GM12878 (cell line): ENCODE results near the gene MYO7A. TPM values are rescaled to one million over a fixed set of nuclear protein-coding genes. Genes with fewer than 3 reads are reported as not detected.

Source experiments
- ATAC-seq: fragments of 200-7000 bp; cut with Tn5 transposase; 3 replicates; pipeline ENCODE4 v1.9.1; 2020; ENCODE audit warnings: mild to moderate bottlenecking, moderate library complexity
- BruUV-seq: library from RNA; stranded (reverse); fragments of 400-500 nt; replicated peaks from 2 replicates; lab custom pipeline; 2021; lab: Mats Ljungman, UMichigan
- CTCF ChIA-PET: fragments of 300-600 bp; sonication (Branson Sonifier 250); formaldehyde crosslinking; extraction: SDS; loops from one replicate; lab custom pipeline; 2021; ENCODE audit warnings: inconsistent platforms; lab: Yijun Ruan, JAX
- POLR2A ChIA-PET: fragments of 350-600 bp; formaldehyde crosslinking; extraction: SDS; loops from one replicate; lab custom pipeline; 2021; ENCODE audit warnings: inconsistent platforms; lab: Charles Lee
- RAD21 ChIA-PET: fragments of 300-600 bp; sonication (Branson Sonifier 250); formaldehyde crosslinking; loops from one replicate; lab custom pipeline; 2023; ENCODE audit warnings: antibody characterized with exemption; ENCODE audit not compliant: unreplicated experiment; lab: Charles Lee
- SMC1A ChIA-PET: fragments of 300-600 bp; sonication (Branson Sonifier 250); formaldehyde crosslinking; loops from one replicate; lab custom pipeline; 2023; ENCODE audit not compliant: unreplicated experiment, uncharacterized antibody; lab: Charles Lee
- DNase-seq: peaks from one replicate; pipeline ENCODE4 v3.0.0-alpha.2; 2011; ENCODE audit warnings: low read depth, low spot score
- FAIRE-seq: peaks from 3 replicates; lab custom pipeline; 2011; peaks lifted over from hg19 to GRCh38; lab: Jason Lieb, UNC
- H2AFZ ChIP-seq: 2 replicates; pipeline ENCODE4 v1.6.0; 2011; ENCODE audit warnings: low read depth, low read length, control low read depth; ENCODE audit not compliant: control insufficient read depth
- H3K27ac ChIP-seq: 2 replicates; pipeline ENCODE4 v1.5.1; 2011; ENCODE audit warnings: control low read depth; ENCODE audit not compliant: control insufficient read depth, insufficient read depth
- H3K27me3 ChIP-seq, 2 experiments: replicated peaks in 1 of 2; 2 replicates each; pipeline versions ENCODE4 v1.6.0 to v1.6.1; 2011; ENCODE audit warnings: low read length in 1 of 2; ENCODE audit not compliant: control insufficient read depth in 2 of 2, insufficient read depth in 2 of 2
- H3K36me3 ChIP-seq, 2 experiments: 2 replicates each; pipeline ENCODE4 v1.5.1; 2011; ENCODE audit warnings: low read length in 1 of 2; ENCODE audit not compliant: control insufficient read depth in 2 of 2, insufficient read depth in 2 of 2
- H3K4me1 ChIP-seq: 2 replicates; pipeline ENCODE4 v1.6.1; 2011; ENCODE audit warnings: mild to moderate bottlenecking, low read length, moderate library complexity, mixed read lengths; ENCODE audit not compliant: control insufficient read depth, insufficient read depth
- H3K4me2 ChIP-seq: 2 replicates; pipeline ENCODE4 v1.6.0; 2011; ENCODE audit warnings: control low read depth; ENCODE audit not compliant: control insufficient read depth, insufficient read depth
- H3K4me3 ChIP-seq: fragments of 200-600 bp; sonication (generic); 2 replicates; pipeline ENCODE4 v1.5.1; 2016
- H3K79me2 ChIP-seq: 2 replicates; pipeline ENCODE4 v1.6.0; 2011; ENCODE audit warnings: low read length; ENCODE audit not compliant: control insufficient read depth, insufficient read depth
- H3K9ac ChIP-seq: 2 replicates; pipeline ENCODE4 v1.8.0; 2011; ENCODE audit warnings: low read length, control low read depth, mixed read lengths; ENCODE audit not compliant: control insufficient read depth, insufficient read depth
- H3K9me3 ChIP-seq: replicated peaks from 3 replicates; pipeline ENCODE4 v1.5.1; 2011; ENCODE audit warnings: mild to moderate bottlenecking, low read length; ENCODE audit not compliant: control insufficient read depth, insufficient read depth
- H4K20me1 ChIP-seq: 2 replicates; pipeline ENCODE4 v1.6.0; 2011; ENCODE audit not compliant: control insufficient read depth, insufficient read depth
- ASH2L ChIP-seq: fragments of 300-600, 200-600 bp; sonication (generic); IDR thresholded peaks from 2 replicates; pipeline ENCODE4 v1.6.1; 2017; ENCODE audit warnings: low read depth, mild to moderate bottlenecking, borderline replicate concordance
- GABPA ChIP-seq: IDR thresholded peaks from 2 replicates; pipeline ENCODE4 v1.6.1; 2014; ENCODE audit warnings: antibody characterized with exemption, low read depth, mild to moderate bottlenecking, inconsistent platforms
- JUNB ChIP-seq: IDR thresholded peaks from 2 replicates; pipeline ENCODE4 v1.6.1; 2016; ENCODE audit warnings: antibody characterized with exemption, mild to moderate bottlenecking
- RELA ChIP-seq: fragments of 450-650 bp; IDR thresholded peaks from 2 replicates; pipeline ENCODE4 v1.8.0; 2014; ENCODE audit warnings: borderline replicate concordance; ENCODE audit not compliant: partially characterized antibody
- RELB ChIP-seq: fragments of 450-650 bp; IDR thresholded peaks from 2 replicates; pipeline ENCODE4 v1.6.1; 2017; ENCODE audit warnings: low read depth, mild to moderate bottlenecking, moderate library complexity
- YY1 ChIP-seq: IDR thresholded peaks from 2 replicates; pipeline ENCODE4 v1.6.1; 2011; ENCODE audit warnings: low read depth, mild to moderate bottlenecking, low read length
- ZBTB4 ChIP-seq: fragments of 450-650 bp; formaldehyde crosslinking; IDR thresholded peaks from 2 replicates; pipeline ENCODE4 v1.4.0; 2022; ENCODE audit warnings: mild to moderate bottlenecking, moderate library complexity
- WGBS: methylation state at CpG from one replicate; pipeline ENCODE4 v1.1.6; 2016; ENCODE audit warnings: low lambda C conversion rate; ENCODE audit not compliant: insufficient replicate concordance, insufficient coverage; ENCODE audit errors: missing lambda C conversion rate; 5-methylcytosine and 5-hydroxymethylcytosine counted together
- in situ Hi-C: fragments of 300-500 bp; cut with MboI; formaldehyde crosslinking; loops from 9 replicates; pipeline ENCODE4 v1.14.3; 2018; ENCODE audit warnings: mixed read lengths
- intact Hi-C: fragments of 100-400 bp; cut with micrococcal nuclease; formaldehyde crosslinking; loops from one replicate; pipeline ENCODE4 v1.14.2; 2022; ENCODE audit not compliant: unreplicated experiment
- polyA plus RNA-seq, 11 experiments: library from polyadenylated mRNA; depleted of rRNA in 4 of 11; unstranded in 6 of 11; stranded (reverse) in 5 of 11; fragments of >200 nt; fragmentation: Nextera tagmentation in 4 of 11; fragmentation: Illumina TruSeq in 1 of 11; extraction: Ambion mirVana in 4 of 11; extraction: Trizol in 1 of 11; gene quantifications; 1 replicate in 1 of 11; 2 replicates in 10 of 11; pipeline versions ENCODE4 v1.2.1 to v1.2.3, GENCODE V29; 2011 to 2016; ENCODE audit warnings: inconsistent platforms in 2 of 11, missing spikeins in 2 of 11, low read depth in 1 of 11
- total RNA-seq, 4 experiments: library from RNA; depleted of rRNA in 3 of 4; stranded (reverse); fragments of >200 nt in 3 of 4; fragmentation: Illumina TruSeq in 1 of 4; extraction: Trizol in 1 of 4; gene quantifications; 2 replicates each; pipeline versions ENCODE4 v1.2.1 to v1.2.3, GENCODE V29; 2013 to 2021

MYO7A gene
- total and polyA plus RNA-seq, 10 of the 15 experiments (the other 5 are each of a cell fraction or from before 2014, with no cell fraction given) = 0.01 to 0.21 (median 0.04) TPM; not detected in 6

- CTCF ChIA-PET = interaction anchor here (0.9 kb wide), 1 partner anchor 347 kb away, joined by 3 read pairs; no protein-coding TSS in a partner anchor
- SMC1A ChIA-PET = no interaction called here
- intact Hi-C loops (no loop called here), in situ Hi-C loops (no loop called here)
- Histone ChIP-seq H3K9me3 (no peaks in the 10 kb centered on the region), H3K4me3 (no peak overlapping the region), H2AFZ (no peak overlapping the region), H4K20me1 (no peaks in the 10 kb centered on the region), H3K36me3 (no peaks in the 10 kb centered on the region), H3K9ac (no peak overlapping the region), H3K27ac (no peak overlapping the region), H3K27me3 (no peaks in the 10 kb centered on the region; a peak in 1 of 4 replicates), H3K4me1 (no peaks in the 10 kb centered on the region), H3K4me2 (no peak overlapping the region), H3K79me2 (no peaks in the 10 kb centered on the region)
- WGBS = 19% methylated on average over 11 of the region's 11 CpGs
- BruUV-seq = no TSS peak
- DNase-seq (no peak), FAIRE-seq (no peak), ATAC-seq (no peak)
- no peak for TF ChIP-seq RELB
- no peak for TF ChIP-seq ASH2L
- RAD21 ChIA-PET = no interaction called here
- POLR2A ChIA-PET = no interaction called here
Observed at GRCh38 chr11:77201370-77201769, 73.3 kb downstream of the MYO7A start.

- 61% methylated on average over 19 of the region's 23 CpGs for WGBS
- TF ChIP-seq ZBTB4 (CRISPR knock-in tag) (no peak), RELA (no peak), GABPA (no peak), YY1 (no peak), JUNB (no peak)
- Histone ChIP-seq H3K9ac (no peak overlapping the region), H3K4me3 (no peak overlapping the region), H3K4me2 (no peak overlapping the region), H4K20me1 (no peaks in the 10 kb centered on the region), H3K79me2 (no peaks in the 10 kb centered on the region), H3K27me3 (no peaks in the 10 kb centered on the region; a peak in 1 of 4 replicates), H3K36me3 (no peaks in the 10 kb centered on the region), H3K4me1 (no peaks in the 10 kb centered on the region), H3K27ac (no peak overlapping the region), H2AFZ (no peak overlapping the region), H3K9me3 (no peaks in the 10 kb centered on the region)
- BruUV-seq = no TSS peak
- ATAC-seq = no peak
- in situ Hi-C loops = no loop called here
- intact Hi-C loops = no loop called here
- ChIA-PET POLR2A (no interaction called here), RAD21 (no interaction called here), SMC1A (no interaction called here), CTCF (interaction anchor here (1.0 kb wide), 1 partner anchor 347 kb away, joined by 3 read pairs; no protein-coding TSS in a partner anchor)
- no peak for FAIRE-seq
- DNase-seq = no peak
Observed at GRCh38 chr11:77201991-77202841, 74.2 kb downstream of the MYO7A start.
